NT2/D1 (cell line): Measurements from ENCODE around the gene TMEM235.

Source experiments
- SUZ12 ChIP-seq: IDR thresholded peaks from 2 replicates; pipeline ENCODE4 v1.6.1; 2011; ENCODE audit not compliant: insufficient read length, insufficient read depth; ENCODE audit errors: extremely low read depth
- YY1 ChIP-seq: IDR thresholded peaks from 2 replicates; pipeline ENCODE4 v1.6.1; 2011; ENCODE audit not compliant: insufficient read length, insufficient read depth
- ZNF274 ChIP-seq: IDR thresholded peaks from 2 replicates; pipeline ENCODE4 v1.6.1; 2011; ENCODE audit warnings: mild to moderate bottlenecking, low read depth, low read length

GRCh38 chr17:78184868-78185267, 46.6 kb upstream of the TMEM235 start:
- TF ChIP-seq ZNF274 (no peak), SUZ12 (no peak), YY1 (no peak)
